HG02798 (cell line): ENCODE data around the gene PUS7L.

Source experiments
- ATAC-seq: cut with Tn5 transposase; IDR thresholded peaks from one replicate; pipeline ENCODE4 v1.9.1; 2021; ENCODE audit warnings: mild to moderate bottlenecking; ENCODE audit not compliant: unreplicated experiment, poor library complexity

PUS7L gene, protein sequence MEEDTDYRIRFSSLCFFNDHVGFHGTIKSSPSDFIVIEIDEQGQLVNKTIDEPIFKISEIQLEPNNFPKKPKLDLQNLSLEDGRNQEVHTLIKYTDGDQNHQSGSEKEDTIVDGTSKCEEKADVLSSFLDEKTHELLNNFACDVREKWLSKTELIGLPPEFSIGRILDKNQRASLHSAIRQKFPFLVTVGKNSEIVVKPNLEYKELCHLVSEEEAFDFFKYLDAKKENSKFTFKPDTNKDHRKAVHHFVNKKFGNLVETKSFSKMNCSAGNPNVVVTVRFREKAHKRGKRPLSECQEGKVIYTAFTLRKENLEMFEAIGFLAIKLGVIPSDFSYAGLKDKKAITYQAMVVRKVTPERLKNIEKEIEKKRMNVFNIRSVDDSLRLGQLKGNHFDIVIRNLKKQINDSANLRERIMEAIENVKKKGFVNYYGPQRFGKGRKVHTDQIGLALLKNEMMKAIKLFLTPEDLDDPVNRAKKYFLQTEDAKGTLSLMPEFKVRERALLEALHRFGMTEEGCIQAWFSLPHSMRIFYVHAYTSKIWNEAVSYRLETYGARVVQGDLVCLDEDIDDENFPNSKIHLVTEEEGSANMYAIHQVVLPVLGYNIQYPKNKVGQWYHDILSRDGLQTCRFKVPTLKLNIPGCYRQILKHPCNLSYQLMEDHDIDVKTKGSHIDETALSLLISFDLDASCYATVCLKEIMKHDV

DNA sequence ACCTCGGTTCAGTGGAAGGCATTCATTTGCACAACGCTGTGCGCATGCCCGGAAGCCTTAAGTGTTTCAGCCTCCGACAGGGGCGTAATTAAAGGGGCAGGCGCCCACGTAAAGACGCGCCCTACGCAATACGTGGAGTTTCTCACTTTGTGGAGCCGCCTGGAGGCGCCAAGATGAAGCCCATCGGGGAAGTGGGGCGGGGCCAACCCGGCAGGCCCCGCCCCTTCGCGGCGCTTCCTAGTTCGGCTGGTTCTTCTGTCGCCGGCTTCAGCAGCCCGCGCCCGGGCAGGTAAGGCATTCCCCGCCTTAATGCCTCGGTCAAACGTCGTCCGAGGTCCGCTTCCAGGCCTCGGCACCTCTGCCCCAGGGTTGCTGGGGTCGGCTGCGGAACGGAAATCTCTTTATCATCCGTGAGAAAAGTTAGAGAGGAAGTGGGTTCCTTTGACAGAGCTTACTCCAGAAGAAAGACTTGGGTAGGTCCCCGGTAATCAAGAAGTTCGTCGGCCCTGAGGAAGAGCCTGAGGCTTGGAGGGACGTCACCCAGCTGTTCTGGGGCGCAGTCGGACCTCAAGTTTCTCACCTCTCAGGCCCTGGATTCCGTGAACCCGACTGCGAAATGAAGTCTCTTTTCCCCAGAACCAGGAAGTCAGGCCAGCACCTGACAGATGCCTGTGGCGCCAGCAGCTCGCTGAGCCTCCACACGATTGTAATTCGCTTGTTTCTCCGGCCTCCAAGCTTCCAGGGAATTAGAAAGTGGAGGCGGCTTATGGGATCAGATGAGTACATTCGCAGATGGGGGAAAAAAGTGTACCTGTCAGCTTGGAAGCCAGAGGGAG is at the start of gene PUS7L, which contains the start of gene IRAK4:
Gene PUS7L, minus strand, starts transcription at position 63 of the 836 bp plus-strand sequence. CDS start 3,545 bp downstream, outside the sequence.
Gene IRAK4, plus strand, starts transcription at position 224 of the 836 bp plus-strand sequence. CDS start 9,161 bp downstream, outside the sequence.
- ATAC-seq, result peak; percentile 97

DNA sequence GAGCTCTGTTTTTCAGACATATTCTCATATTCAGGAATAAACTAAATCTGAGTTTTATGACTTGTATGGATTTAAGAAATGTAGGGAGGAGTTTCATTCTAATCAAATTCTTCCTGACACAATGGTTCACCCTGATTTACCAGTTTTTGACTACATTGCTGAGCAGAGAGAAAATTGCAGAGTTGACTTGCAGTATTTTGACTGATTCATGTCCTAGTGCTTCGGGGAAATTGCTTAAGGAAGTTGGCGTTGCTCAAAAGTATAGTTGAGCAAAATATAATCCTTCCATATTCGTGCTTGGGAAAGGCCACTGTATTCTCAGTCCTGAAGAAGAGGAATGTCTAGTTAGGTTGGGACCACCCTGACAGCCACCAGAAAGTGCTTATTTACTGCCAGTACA is 48.8 kb upstream of the PUS7L start:
- ATAC-seq, result no peak

DNA sequence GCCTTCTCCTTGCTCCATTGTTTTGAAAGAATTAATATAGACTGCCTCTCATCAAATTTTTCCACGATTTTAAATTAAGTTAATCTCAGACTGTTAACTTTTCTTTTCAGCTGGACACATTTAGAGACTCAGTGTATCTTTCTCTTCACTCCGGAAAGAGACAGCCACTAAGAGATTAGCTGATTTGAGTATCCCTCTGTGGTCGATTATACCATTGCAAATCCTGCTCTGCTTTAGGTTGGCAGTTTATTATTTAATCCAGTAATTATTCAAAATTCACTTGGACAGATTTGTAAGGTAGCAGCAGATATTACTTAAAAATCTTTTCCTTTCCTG is 48.1 kb upstream of the PUS7L start:
- no peak for ATAC-seq

DNA sequence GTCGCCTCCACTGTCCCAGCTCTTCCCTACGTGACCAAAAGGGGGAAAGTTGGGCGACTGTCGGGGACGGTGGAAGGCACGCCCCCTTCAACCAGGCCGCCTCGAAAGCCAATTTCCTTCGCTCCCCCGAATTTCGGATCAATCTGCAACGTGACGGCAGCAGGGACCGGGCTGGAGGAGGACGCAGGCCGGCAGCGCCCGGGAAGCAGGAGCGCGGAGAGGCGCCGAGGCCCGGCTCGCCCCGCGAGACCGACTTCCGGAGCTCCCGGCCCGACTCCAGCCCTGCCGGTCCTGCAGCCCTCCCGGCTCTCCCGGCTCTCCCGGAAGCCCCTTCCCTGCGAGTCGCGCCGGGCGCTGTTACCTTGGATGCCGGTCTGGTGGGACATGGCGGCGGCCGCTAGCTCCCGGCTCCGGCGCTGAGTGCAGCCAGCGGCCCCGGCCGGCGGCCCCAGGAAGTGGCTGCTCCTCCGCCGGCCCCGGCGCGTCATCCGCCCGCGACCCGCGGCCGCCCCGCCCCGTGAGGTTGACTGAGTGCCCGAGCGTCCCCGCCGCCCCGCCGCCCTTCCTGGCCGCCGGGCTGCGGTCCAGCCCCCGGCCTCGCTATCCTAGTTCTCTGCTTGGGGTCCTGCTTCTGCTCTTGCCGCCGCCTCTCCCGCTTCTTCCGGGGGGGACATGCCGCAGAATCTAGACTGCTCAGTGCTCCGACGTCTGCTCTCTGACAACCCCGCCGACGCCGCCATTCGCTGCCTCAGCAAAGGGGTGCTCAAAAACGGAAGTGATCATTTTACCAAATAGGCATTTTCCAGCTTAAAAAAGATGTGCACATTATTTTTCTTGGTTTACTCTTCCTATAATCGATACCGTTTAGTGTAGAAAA is 47.5 kb upstream of the PUS7L start, which contains the start of gene TWF1:
Gene TWF1, minus strand, starts transcription at position 458 of the 877 bp plus-strand sequence. Its CDS starts 72 bp downstream, at position 386.
- peak; percentile 99 for ATAC-seq

DNA sequence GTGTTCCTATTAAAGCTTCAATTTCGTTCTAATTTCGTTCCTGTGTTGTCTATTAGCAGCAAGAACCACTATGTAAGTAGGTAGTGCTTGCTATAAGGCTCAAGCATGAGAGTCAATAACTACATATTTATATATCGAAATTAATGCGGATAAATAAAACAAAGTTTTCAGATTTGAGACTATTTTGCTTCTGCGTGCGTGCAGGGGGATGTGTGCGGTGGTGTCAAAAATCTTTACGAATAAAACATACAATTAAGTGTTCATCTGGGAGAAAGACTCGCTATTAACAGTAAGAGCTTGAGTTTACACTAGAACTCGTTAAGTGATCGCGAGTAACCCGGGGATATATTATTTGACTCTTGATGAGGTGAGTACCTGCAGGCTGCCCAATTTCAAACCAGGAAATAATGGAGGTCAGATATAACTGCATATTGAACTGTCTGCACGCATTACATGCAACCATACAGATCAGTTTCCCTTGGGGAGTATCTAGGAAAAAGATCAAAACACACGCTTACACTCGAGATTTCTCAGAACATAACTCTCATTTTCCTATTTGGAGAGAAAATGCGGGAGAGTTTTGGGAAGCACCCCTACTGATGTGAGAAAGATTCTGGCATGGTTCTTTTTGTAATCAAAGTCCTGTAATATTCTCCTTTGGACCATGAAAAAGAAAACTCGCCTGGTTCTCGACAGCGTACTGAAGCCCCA is 46.7 kb upstream of the PUS7L start:
- no peak for ATAC-seq

DNA sequence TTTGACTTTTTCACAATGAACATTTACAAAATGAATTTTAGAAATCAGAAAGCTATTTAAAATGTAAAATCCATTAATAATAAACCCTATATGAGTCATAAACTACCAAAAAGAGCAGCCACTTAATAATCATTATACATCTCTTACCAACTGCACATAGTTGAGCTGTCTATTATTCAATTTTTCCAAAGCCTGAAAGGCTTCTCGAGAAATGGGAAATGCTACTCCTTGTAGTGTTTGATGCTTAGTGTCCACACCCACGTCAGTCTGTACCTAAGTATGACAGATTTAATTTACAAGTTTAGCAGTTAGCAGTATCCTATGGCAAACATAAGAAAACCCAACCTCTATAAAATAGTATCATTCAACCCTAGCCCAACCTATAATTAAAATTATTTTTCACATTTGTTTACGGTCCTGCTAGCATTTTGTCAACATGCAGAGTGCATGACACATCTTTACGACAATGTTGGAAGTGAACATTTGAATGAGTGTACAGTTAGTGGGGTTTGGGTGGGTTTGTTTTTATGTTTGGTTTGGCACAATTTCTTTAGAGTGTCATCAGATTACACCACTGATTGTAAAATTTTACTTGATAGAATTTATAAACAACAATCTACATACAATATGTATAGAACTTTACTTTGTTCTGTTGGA is 39.1 kb upstream of the PUS7L start:
- ATAC-seq, result no peak

DNA sequence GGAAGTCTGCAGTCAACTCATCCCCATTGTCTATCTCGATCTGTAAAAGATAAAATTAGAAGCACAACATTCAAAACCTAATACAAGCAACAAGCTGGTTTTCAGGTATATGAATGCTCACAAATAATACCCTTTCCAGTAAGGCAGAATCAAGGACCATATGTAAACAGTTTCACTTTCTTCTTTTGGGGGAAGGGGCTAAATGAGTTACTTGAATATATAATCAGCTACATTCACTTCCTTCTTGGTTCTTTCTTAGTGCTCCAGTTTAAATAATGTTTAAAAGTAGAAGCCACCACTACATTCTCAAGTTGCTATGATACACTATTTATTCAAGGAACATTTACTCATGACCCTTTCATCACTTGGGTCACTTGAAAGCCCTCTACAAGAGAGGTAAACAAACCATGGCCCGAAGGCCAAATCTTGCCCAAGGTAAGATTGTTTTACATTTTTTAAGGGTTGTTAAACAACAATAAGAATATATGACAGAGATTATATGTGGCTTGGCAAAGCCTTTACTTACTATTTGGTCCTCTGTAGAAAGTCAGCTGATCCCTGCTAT is 37.2 kb upstream of the PUS7L start:
- ATAC-seq, result no peak

DNA sequence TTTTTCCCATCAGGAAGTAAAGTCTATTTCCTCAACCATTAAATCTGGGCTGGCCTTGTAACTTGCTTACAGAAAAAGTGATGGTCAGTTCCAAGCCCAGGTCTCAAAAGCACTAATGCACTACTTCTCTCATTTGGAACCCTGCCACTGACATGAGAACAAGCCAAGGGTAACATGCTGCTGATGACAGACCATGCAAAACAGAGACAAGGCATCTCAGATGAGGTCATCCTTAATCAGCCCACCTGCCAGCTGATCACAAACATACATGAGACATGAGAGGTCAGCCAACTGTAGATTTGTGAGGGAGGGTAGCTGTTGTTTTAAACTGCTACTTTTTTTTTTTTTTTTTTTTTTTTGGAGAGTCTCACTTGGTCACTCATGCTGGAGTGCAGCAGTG is 31.4 kb upstream of the PUS7L start:
- no peak for ATAC-seq

DNA sequence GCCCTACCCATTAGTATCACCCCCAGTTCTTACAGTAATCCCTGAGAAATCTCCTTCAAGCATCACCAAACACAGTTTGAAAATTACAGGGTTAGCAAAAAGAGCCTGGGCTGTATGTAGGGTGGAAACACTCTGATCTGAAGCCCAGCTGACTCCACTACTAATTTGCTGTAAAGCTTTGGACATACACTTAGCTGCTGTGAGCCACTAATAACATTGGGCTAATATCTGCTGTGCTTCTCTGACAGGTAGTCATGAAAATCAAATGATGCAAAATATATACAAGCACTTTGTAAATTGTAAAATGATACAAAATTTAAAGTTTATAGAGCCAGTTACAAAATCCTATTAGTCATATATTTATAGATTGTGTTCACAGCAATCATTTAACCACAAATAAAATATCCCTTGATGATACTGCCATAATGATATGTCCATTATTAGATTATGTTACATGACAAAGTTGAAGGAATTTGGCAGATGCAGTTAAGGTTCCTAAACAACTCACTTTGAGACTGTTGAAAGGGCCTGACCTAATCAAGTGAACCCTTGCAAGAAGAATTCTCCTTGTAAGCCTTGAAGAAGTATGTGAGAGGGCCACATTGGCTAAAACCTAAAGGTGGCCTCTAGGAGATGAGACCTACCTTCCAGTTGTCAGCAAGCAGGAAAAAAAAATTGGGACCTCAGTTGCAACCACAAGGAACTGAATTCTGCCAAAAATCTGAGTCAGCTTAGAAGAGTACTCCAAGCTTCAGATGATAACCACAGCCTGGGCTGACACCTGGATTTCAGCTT is 28.5 kb upstream of the PUS7L start:
- no peak for ATAC-seq

DNA sequence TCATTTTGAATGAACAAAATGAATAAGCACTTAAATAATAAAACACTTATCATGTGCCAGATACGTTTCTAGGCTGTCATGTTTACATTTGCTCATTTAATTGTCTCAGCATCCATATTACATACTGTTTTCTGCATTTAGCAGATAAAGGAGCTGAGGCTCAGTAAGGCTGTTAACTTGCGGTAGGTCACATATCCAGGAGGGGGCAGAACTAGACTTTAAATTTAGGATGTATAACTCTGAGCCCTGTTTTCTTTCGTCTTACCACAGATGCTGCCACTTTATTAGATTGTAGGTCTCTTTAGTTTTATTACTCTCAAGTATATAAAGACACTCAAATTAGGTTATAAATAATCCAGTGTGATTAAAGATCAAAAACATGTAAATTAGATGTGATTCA is 17.9 kb upstream of the PUS7L start:
- ATAC-seq, result peak; percentile 38

DNA sequence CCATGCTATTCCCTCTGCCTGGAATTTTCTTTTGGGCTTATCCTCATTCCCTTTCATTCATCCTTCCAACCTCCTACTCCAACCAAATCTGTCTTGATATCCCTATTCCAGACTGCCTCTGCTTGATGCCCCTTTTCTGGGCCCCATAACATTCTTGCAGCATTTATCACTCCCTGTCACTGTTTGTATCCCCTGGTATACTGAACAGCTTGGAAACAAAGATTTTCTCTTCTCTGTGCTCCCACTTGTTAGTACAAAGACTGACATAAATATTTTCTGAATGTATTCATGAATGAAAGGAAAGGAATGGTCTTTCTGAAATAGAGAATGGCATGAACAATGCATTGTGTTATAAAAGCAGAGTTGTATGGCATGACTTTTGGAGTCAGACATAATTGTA is 7.7 kb upstream of the PUS7L start:
- ATAC-seq, result no peak

DNA sequence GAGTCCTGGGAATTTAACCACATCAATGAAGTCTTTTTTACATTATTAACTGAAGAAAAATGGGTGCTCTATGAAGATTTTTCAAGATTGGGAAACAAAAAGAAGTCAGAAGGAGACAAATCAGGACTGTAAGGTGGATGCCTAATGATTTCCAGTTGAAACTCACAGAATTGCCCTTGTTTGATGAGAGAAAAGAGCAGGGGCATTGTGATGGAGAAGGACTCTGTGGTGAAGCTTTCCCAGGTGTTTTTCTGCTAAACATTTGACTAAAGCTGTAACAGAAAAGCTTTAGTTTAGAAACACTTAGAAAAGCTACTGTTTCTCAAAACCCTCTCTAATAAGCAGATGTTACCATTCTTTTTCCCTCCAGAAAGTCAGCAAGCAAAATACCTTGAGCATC is 5.9 kb upstream of the PUS7L start:
- no peak for ATAC-seq

DNA sequence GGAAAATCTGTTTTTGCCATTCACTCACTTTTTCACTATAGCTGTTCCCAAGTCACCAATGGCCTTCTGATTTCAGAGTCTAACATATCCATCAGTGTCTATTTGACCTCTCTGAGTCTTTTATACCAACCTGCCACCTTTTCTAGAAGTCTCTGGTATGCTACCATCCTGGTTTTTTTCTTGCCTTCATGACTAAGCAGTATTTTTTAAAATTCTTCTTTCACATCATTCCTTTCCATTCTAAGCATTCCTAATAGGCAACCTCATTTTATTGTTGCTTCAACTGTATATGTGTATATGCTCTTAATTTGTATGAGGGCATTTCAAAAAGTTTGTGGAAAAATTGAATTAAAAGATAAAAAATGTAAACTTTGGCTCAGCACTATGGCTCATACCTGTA is 5.2 kb upstream of the PUS7L start:
- no peak for ATAC-seq

DNA sequence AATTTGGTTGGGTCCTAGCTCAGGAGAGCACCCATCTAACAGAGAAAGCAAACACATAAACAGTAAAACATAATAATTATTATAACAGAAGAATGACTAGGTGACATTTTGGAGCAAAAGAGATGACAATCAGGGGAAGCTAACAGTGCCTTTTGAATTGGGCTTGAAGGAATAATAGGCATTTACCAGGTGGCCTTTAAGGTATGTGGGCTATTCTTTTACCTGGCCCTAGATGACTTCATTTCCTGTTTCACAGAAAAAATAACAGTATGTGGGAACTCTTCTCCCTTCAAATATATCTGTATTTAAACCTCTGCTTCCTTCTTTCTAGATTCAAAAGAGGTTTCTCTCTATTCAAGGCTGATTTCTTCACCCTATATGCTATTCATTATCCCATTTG is 4.0 kb upstream of the PUS7L start:
- ATAC-seq, result no peak

DNA sequence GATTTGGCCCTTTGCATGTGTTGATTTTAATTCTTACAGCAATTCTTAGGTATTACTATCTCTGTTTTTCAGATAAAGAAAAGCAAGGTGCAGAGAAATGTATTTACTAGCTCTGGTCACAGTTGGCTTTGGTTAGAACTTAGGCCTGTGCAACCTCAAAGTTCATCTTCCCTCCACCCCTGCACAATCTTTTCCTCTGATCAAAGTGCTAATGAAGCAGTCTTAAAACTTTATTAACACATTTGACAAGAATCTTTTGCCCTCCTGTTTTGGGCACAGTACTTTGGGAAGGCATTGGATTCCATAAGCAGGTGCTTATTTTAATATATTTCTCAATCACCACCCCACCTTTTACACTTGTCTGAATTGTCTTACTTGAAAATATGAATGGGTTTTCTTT is 2.9 kb upstream of the PUS7L start:
- ATAC-seq, result no peak

DNA sequence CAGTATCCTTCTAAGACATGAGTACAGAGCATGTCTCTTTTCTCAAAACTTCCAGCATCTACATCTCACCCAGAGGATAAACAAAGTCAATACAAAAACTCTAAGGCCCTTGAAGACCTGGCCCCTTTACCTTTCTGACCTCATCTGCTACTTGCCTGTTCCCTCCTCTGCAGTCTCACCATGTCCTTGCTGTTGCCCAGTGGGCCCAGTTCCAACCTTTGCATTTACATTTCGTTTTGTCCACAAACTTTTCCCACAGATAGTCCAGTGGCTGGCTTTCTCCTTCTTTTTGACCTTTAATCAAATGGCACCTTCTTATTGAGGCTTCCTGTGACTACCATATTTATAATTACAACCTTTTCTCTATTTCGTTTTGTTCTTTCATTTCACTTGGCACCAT is 1.8 kb upstream of the PUS7L start:
- ATAC-seq, result no peak

DNA sequence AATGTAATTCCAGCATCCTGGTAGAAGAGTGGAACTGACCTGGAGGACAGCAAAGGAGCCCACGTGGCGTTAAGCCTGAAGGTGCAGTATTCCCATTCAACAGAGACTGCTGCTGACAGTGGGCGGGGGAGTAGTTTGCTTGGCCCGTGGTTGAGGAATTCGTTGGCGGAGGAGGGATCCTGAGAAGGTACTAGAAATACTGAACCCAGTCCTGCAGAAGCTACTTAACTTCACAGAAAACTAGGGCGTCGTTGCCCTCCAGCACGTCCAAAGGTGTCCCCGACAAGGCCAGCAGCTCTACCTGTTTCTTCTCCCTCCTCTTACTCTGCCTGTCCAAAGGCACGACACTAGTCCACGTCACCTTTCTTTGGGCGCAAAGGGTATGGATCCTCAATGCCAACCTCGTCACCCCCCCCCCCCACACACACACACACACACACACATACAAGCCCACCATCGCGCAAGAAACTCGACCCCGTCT is 303 bp downstream of the PUS7L start:
- ATAC-seq, result peak; percentile 5
